SK-N-SH (cell line): ENCODE measurements around the gene IMPG2. TPM values are rescaled to one million over a fixed set of nuclear protein-coding genes. Genes with fewer than 3 reads are reported as not detected.

Experiments
- CTCF ChIA-PET: fragments of 300-600, 350-600 bp; formaldehyde crosslinking; extraction: SDS; loops from one replicate; lab custom pipeline; 2021; lab: Yijun Ruan, JAX
- POLR2A ChIA-PET: fragments of 350-600 bp; sonication (Branson Sonifier 250); formaldehyde crosslinking; extraction: SDS; loops from one replicate; lab custom pipeline; 2020; ENCODE audit warnings: antibody characterized with exemption, inconsistent platforms; lab: Yijun Ruan, JAX
- DNase-seq: peaks from one replicate; pipeline ENCODE4 v3.0.0; 2012
- H2AFZ ChIP-seq: fragments of 200-600 bp; sonication (generic); 2 replicates; pipeline ENCODE4 v1.8.1; 2016; ENCODE audit warnings: antibody characterized with exemption, mild to moderate bottlenecking, low read depth
- H3F3A ChIP-seq: fragments of 200-600 bp; sonication (generic); replicated peaks from 2 replicates; pipeline ENCODE3; 2016; ENCODE audit warnings: antibody characterized with exemption, mild to moderate bottlenecking; ENCODE audit not compliant: insufficient read depth
- H3K27ac ChIP-seq, 2 experiments: fragments of 200-500 bp in 1 of 2; fragments of 200-600 bp in 1 of 2; sonication (Bioruptor generic) in 1 of 2; sonication (generic), shearing (Covaris generic) in 1 of 2; 2 replicates each; pipeline versions ENCODE4 v1.5.1 to v1.6.1; 2014 to 2016; ENCODE audit warnings: low read depth in 2 of 2, inconsistent platforms in 1 of 2, low read length in 1 of 2, mild to moderate bottlenecking in 1 of 2, mixed read lengths in 1 of 2
- H3K27me3 ChIP-seq: fragments of 200-600 bp; sonication (generic), shearing (Covaris generic); 2 replicates; pipeline ENCODE4 v1.6.1; 2016; ENCODE audit warnings: mixed run types; ENCODE audit not compliant: insufficient read depth
- H3K36me3 ChIP-seq, 2 experiments: fragments of 200-500 bp in 1 of 2; fragments of 200-600 bp in 1 of 2; sonication (Bioruptor generic) in 1 of 2; sonication (generic) in 1 of 2; replicated peaks in 1 of 2; 2 replicates each; pipeline versions ENCODE3 to v1.5.1; 2014 to 2016; ENCODE audit warnings: low read length in 1 of 2, mild to moderate bottlenecking in 1 of 2; ENCODE audit not compliant: insufficient read depth in 2 of 2, control insufficient read depth in 1 of 2
- H3K4me1 ChIP-seq, 2 experiments: fragments of 200-500 bp in 1 of 2; fragments of 200-600 bp in 1 of 2; sonication (Bioruptor generic) in 1 of 2; sonication (generic), shearing (Covaris generic) in 1 of 2; 2 replicates each; pipeline versions ENCODE4 v1.5.1 to v1.6.1; 2014 to 2016; ENCODE audit warnings: low read depth in 1 of 2, low read length in 1 of 2, mixed run types in 1 of 2; ENCODE audit not compliant: insufficient read depth in 2 of 2, control insufficient read depth in 1 of 2
- H3K4me2 ChIP-seq: fragments of 200-600 bp; sonication (generic), shearing (Covaris generic); 2 replicates; pipeline ENCODE4 v1.6.1; 2017; ENCODE audit warnings: mixed run types
- H3K4me3 ChIP-seq, 2 experiments: fragments of 200-500 bp in 1 of 2; fragments of 200-600 bp in 1 of 2; sonication (Bioruptor generic) in 1 of 2; sonication (generic), shearing (Covaris generic) in 1 of 2; 2 replicates each; pipeline versions ENCODE4 v1.5.1 to v1.8.1; 2014 to 2016; ENCODE audit warnings: low read depth in 2 of 2, inconsistent platforms in 1 of 2, low read length in 1 of 2, mild to moderate bottlenecking in 1 of 2, mixed read lengths in 1 of 2, moderate library complexity in 1 of 2
- H3K79me2 ChIP-seq: fragments of 200-600 bp; sonication (generic); 2 replicates; pipeline ENCODE4 v1.8.1; 2017; ENCODE audit warnings: mild to moderate bottlenecking; ENCODE audit not compliant: insufficient read depth
- H3K9ac ChIP-seq: fragments of 200-600 bp; sonication (generic); 2 replicates; pipeline ENCODE4 v1.6.1; 2017; ENCODE audit warnings: mixed run types
- H3K9me2 ChIP-seq: fragments of 200-600 bp; sonication (generic); 2 replicates; pipeline ENCODE4 v1.6.1; 2017; ENCODE audit warnings: mixed run types
- H3K9me3 ChIP-seq: fragments of 200-600 bp; sonication (generic); 2 replicates; pipeline ENCODE4 v1.6.1; 2017; ENCODE audit warnings: mixed run types, mild to moderate bottlenecking, moderate library complexity
- H4K20me1 ChIP-seq: fragments of 200-600 bp; sonication (generic); 2 replicates; pipeline ENCODE4 v1.6.1; 2017; ENCODE audit warnings: mild to moderate bottlenecking, mixed run types; ENCODE audit not compliant: insufficient read depth
- CTCF ChIP-seq: fragments of 200-600 bp; sonication (generic); IDR thresholded peaks from 2 replicates; pipeline ENCODE4 v1.6.1; 2017; ENCODE audit warnings: antibody characterized with exemption, mild to moderate bottlenecking, moderate library complexity
- ELF1 ChIP-seq: IDR thresholded peaks from 2 replicates; pipeline ENCODE4 v1.4.0; 2012
- EP300 ChIP-seq, 2 experiments: IDR thresholded peaks; 2 replicates each; pipeline versions ENCODE4 v1.4.0 to v1.6.1; 2012; ENCODE audit warnings: borderline replicate concordance in 1 of 2, low read depth in 1 of 2, low read length in 1 of 2
- EZH2phosphoT487 ChIP-seq: fragments of 200-600 bp; sonication (generic); IDR thresholded peaks from 2 replicates; pipeline ENCODE4 v1.6.1; 2017; ENCODE audit warnings: low read depth, mixed run types, mild to moderate bottlenecking, antibody characterized with exemption, moderate library complexity, borderline replicate concordance
- FOSL2 ChIP-seq: IDR thresholded peaks from 2 replicates; pipeline ENCODE4 v1.4.0; 2012; ENCODE audit warnings: low read depth, mild to moderate bottlenecking, moderate library complexity, borderline replicate concordance
- FOXM1 ChIP-seq: IDR thresholded peaks from 2 replicates; pipeline ENCODE4 v1.4.0; 2012; ENCODE audit warnings: low read depth, mild to moderate bottlenecking
- GATA2 ChIP-seq: sonication (generic); formaldehyde crosslinking; IDR thresholded peaks from 2 replicates; pipeline ENCODE4 v1.5.0; 2020; ENCODE audit warnings: mild to moderate bottlenecking, missing genetic modification reagents
- IRF3 ChIP-seq: fragments of 150-350 bp; IDR thresholded peaks from 2 replicates; pipeline ENCODE4 v1.6.1; 2016; ENCODE audit warnings: mild to moderate bottlenecking, low read depth, low read length
- JUND ChIP-seq: IDR thresholded peaks from 2 replicates; pipeline ENCODE4 v1.4.0; 2012
- MAX ChIP-seq: IDR thresholded peaks from 2 replicates; pipeline ENCODE4 v1.4.0; 2012; ENCODE audit warnings: low read depth
- MXI1 ChIP-seq: IDR thresholded peaks from 2 replicates; pipeline ENCODE4 v1.6.1; 2012; ENCODE audit warnings: mild to moderate bottlenecking, low read depth, low read length, improper control_type of control experiment
- NFIC ChIP-seq: IDR thresholded peaks from 2 replicates; pipeline ENCODE4 v1.4.0; 2012; ENCODE audit warnings: borderline replicate concordance
- RCOR1 ChIP-seq: fragments of 150-350 bp; IDR thresholded peaks from 2 replicates; pipeline ENCODE4 v1.6.1; 2017; ENCODE audit warnings: antibody characterized with exemption, low read length
- REST ChIP-seq: IDR thresholded peaks from 2 replicates; pipeline ENCODE4 v1.6.1; 2012; ENCODE audit warnings: mild to moderate bottlenecking, low read depth, low read length, moderate library complexity
- RXRA ChIP-seq: IDR thresholded peaks from 2 replicates; pipeline ENCODE4 v1.4.0; 2012; ENCODE audit warnings: low read depth, mild to moderate bottlenecking, borderline replicate concordance
- SIN3A ChIP-seq: IDR thresholded peaks from 2 replicates; pipeline ENCODE4 v1.6.1; 2012; ENCODE audit warnings: low read depth, mild to moderate bottlenecking, low read length, moderate library complexity, borderline replicate concordance
- SMC3 ChIP-seq: IDR thresholded peaks from 2 replicates; pipeline ENCODE4 v1.6.1; 2012; ENCODE audit warnings: low read depth, low read length, improper control_type of control experiment
- TAF1 ChIP-seq: IDR thresholded peaks from 2 replicates; pipeline ENCODE4 v1.6.1; 2012; ENCODE audit warnings: low read depth, mild to moderate bottlenecking, low read length, moderate library complexity, borderline replicate concordance
- TCF12 ChIP-seq: IDR thresholded peaks from 2 replicates; pipeline ENCODE4 v1.4.0; 2012
- TEAD4 ChIP-seq: IDR thresholded peaks from 2 replicates; pipeline ENCODE4 v1.4.0; 2012; ENCODE audit warnings: mild to moderate bottlenecking, borderline replicate concordance; ENCODE audit not compliant: insufficient read depth
- WGBS: methylation state at CpG from one replicate; pipeline ENCODE4 v1.1.6; 2017; ENCODE audit warnings: low lambda C conversion rate; 5-methylcytosine and 5-hydroxymethylcytosine counted together
- polyA plus RNA-seq, 3 experiments: library from polyadenylated mRNA; depleted of rRNA; stranded (reverse); fragments of >200 nt; gene quantifications; 2 replicates each; pipeline ENCODE4 v1.2.3, GENCODE V29; 2012

IMPG2 gene
- polyA plus RNA-seq, 1 of the 3 experiments (the other 2 are of a cell fraction) = 0.03 TPM

- H3K4me3 ChIP-seq = no peak overlapping the region
- no peaks in the 10 kb centered on the region for H3F3A ChIP-seq
- ChIA-PET CTCF (no interaction called here), POLR2A (no interaction called here)
- 72% methylated on average over 3 of the region's 3 CpGs for WGBS
- no peaks in the 10 kb centered on the region for H3K27me3 ChIP-seq
- no peak overlapping the region for H2AFZ ChIP-seq
- H3K79me2 ChIP-seq = no peaks in the 10 kb centered on the region
- no peaks in the 10 kb centered on the region for H3K9me2 ChIP-seq
- H3K9me3 ChIP-seq = no peaks in the 10 kb centered on the region
- no peak overlapping the region for H3K4me2 ChIP-seq
- no peak for TF ChIP-seq GATA2 (CRISPR knock-in tag)
- no peak for TF ChIP-seq IRF3
- TF ChIP-seq TCF12 = no peak
- no peak for TF ChIP-seq SIN3A
- no peak for TF ChIP-seq SMC3
- TF ChIP-seq CTCF = no peak
- no peak for TF ChIP-seq RXRA
- TF ChIP-seq MXI1 = no peak
- TF ChIP-seq RCOR1 = no peak
- TF ChIP-seq NFIC = no peak
- TF ChIP-seq FOSL2 = no peak
- TF ChIP-seq REST = no peak
- no peak for TF ChIP-seq FOXM1
- TF ChIP-seq TEAD4 = no peak
- TF ChIP-seq EP300 (IDR thresholded peaks at IDR 0.05; ENCODE audit: borderline replicate concordance in 1 of 2, low read depth in 1 of 2, low read length in 1 of 2) = no peak
- TF ChIP-seq MAX = no peak
- no peak for TF ChIP-seq TAF1
- no peak for TF ChIP-seq ELF1
- TF ChIP-seq EZH2phosphoT487 = no peak
- TF ChIP-seq JUND = no peak
- H3K36me3 ChIP-seq = no peaks in the 10 kb centered on the region
- no peaks in the 10 kb centered on the region for H4K20me1 ChIP-seq
- DNase-seq = no peak
- H3K27ac ChIP-seq = no peak overlapping the region
- H3K9ac ChIP-seq = no peak overlapping the region
- no peaks in the 10 kb centered on the region; a peak in 1 of 4 replicates for H3K4me1 ChIP-seq
Observed at GRCh38 chr3:101281521-101282030, 38.8 kb downstream of the IMPG2 start.
